ENCODE results near the gene FOXO3.

Gene FOXO3

GRCh38 chr6:108697561-108698161 is 136.9 kb downstream of the FOXO3 start:
- POLR2A ChIA-PET = no interaction called here
- Histone ChIP-seq H3K27ac (ENCODE audit: insufficient read depth in 1 of 2, low read depth in 1 of 2, low read length in 2 of 2, poor library complexity in 1 of 2, severe bottlenecking in 2 of 2) (no peak overlapping the region), H3K27me3 (replicated peaks in 2 of 5; ENCODE audit: control insufficient read depth in 4 of 5, insufficient read depth in 5 of 5, low read length in 4 of 5) (no peaks in the 10 kb centered on the region), H3K9me3 (ENCODE audit: control extremely low read depth in 1 of 5, control insufficient read depth in 4 of 5, insufficient read depth in 2 of 5, low read depth in 1 of 5, low read length in 4 of 5) (peaks cover 2 to 16% (median 8%) of the 10 kb centered on the region in 5 experiments), H3K36me3 (ENCODE audit: control insufficient read depth in 4 of 4, insufficient read depth in 4 of 4, low read length in 3 of 4) (peaks cover 0 to 3% (median 0%) of the 10 kb centered on the region in 4 experiments), H3K4me1 (ENCODE audit: control extremely low read depth in 1 of 4, control insufficient read depth in 4 of 4, insufficient read depth in 4 of 4, low read length in 3 of 4) (peaks cover 0 to 2% (median 0%) of the 10 kb centered on the region in 4 experiments), H3K4me3 (ENCODE audit: control insufficient read depth in 1 of 7, extremely low read depth in 1 of 7, insufficient read depth in 4 of 7, low read depth in 2 of 7, low read length in 6 of 7) (no peak overlapping the region)
- 98% methylated on average over 10 of the region's 15 CpGs for WGBS (ENCODE audit: insufficient coverage)
- peak in 2 of 3 donors; percentile 13 to 21 for DNase-seq
- CTCF ChIA-PET = no interaction called here

DNA sequence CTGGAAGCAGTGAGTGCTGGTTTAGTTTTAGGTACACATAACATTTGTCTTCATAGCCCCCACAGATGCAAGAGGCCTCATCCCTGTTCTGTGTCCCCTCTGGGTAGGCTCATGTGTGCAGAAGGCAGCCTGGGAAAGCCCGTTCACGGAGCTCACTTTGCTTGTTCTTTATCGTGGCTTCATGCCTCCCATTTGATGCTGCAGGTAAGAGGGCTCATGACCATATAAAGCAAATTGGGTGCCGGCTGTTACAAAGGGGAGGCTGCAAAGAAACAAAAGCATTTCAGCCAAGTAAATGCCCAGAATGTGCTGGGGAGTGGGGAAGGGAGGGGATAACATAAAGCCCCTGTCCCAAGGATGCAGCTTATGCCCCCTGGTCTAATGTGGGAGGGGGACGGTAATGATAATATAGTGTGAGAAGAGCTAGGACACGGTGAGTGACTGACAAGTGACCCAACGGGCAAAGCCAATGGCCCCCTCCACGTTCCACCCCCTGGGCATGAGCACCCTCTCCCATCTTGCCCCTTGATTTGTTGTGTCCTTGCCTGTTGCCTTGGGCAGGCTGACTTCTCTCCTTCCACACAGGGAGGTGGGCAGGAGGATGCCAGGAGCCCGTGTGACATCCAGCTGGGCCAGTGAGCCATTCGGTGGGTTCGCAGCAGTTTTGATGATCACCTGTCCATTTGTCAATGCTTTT is 138.0 kb downstream of the FOXO3 start:
- Histone ChIP-seq H3K9me3 (ENCODE audit: control extremely low read depth in 1 of 5, control insufficient read depth in 4 of 5, insufficient read depth in 2 of 5, low read depth in 1 of 5, low read length in 4 of 5) (peaks cover 3 to 26% (median 8%) of the 10 kb centered on the region in 5 experiments), H3K27me3 (replicated peaks in 2 of 5; ENCODE audit: control insufficient read depth in 4 of 5, insufficient read depth in 5 of 5, low read length in 4 of 5) (no peaks in the 10 kb centered on the region), H3K27ac (ENCODE audit: insufficient read depth in 1 of 2, low read depth in 1 of 2, low read length in 2 of 2, poor library complexity in 1 of 2, severe bottlenecking in 2 of 2) (no peak overlapping the region), H3K4me1 (ENCODE audit: control extremely low read depth in 1 of 4, control insufficient read depth in 4 of 4, insufficient read depth in 4 of 4, low read length in 3 of 4) (peaks cover 0 to 2% (median 0%) of the 10 kb centered on the region in 4 experiments), H3K36me3 (ENCODE audit: control insufficient read depth in 4 of 4, insufficient read depth in 4 of 4, low read length in 3 of 4) (peaks cover 0 to 3% (median 0%) of the 10 kb centered on the region in 4 experiments), H3K4me3 (ENCODE audit: control insufficient read depth in 1 of 7, extremely low read depth in 1 of 7, insufficient read depth in 4 of 7, low read depth in 2 of 7, low read length in 6 of 7) (no peak overlapping the region)
- no peak for DNase-seq
- CTCF ChIA-PET = interaction anchor here (1.4 kb wide), 1 partner anchor 15 kb away, joined by 3 read pairs; no protein-coding TSS in a partner anchor
- WGBS (ENCODE audit: insufficient coverage) = 100% methylated on average over 5 of the region's 11 CpGs
- POLR2A ChIA-PET = no interaction called here

DNA sequence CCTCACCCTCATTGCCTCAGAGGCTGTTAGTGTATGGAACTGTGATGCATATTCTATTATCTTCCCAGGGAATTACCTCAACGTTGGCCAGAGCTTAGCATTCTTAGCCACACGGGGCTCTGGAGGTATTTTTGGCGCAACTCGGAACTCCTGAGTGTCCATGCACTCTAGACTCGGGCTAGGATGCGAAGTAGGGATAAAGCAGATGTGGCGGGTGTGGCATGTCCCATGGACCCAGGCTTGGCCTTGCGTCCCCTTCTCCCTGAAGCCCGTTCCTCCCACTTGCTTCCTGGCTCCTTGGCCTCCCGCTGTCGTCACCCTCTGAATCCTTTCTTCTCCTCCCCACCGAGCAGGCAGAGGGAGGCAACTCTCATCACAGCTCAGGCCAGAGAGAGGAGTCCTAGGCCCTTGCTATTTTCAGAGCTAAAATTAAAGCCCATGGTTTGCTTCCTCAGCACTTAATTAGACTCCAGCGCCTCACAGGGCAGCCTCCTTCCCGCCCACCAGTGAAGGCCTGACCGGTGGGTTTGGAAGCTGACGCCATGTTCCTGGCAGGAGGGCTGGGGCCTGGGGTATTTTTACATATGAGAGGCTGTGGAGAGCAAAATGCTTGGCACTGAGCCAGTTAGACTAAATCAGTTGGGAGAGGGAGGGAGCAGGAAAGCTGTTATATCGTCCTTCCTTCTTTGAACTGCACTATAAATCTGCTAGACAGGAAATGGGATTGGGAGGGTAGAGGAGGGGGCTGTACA is 138.7 kb downstream of the FOXO3 start:
- ChIA-PET CTCF (interaction anchor here (1.4 kb wide), 1 partner anchor 14 kb away, joined by 3 read pairs; no protein-coding TSS in a partner anchor), POLR2A (no interaction called here)
- H3K27me3 ChIP-seq (replicated peaks in 2 of 5; ENCODE audit: control insufficient read depth in 4 of 5, insufficient read depth in 5 of 5, low read length in 4 of 5) = no peaks in the 10 kb centered on the region
- no peak for DNase-seq
- H3K4me1 ChIP-seq (ENCODE audit: control extremely low read depth in 1 of 4, control insufficient read depth in 4 of 4, insufficient read depth in 4 of 4, low read length in 3 of 4) = peaks cover 0 to 2% (median 0%) of the 10 kb centered on the region in 4 experiments
- no peak overlapping the region for H3K4me3 ChIP-seq (ENCODE audit: control insufficient read depth in 1 of 7, extremely low read depth in 1 of 7, insufficient read depth in 4 of 7, low read depth in 2 of 7, low read length in 6 of 7)
- H3K36me3 ChIP-seq (ENCODE audit: control insufficient read depth in 4 of 4, insufficient read depth in 4 of 4, low read length in 3 of 4) = peaks cover 0 to 3% (median 0%) of the 10 kb centered on the region in 4 experiments
- no peak overlapping the region for H3K27ac ChIP-seq (ENCODE audit: insufficient read depth in 1 of 2, low read depth in 1 of 2, low read length in 2 of 2, poor library complexity in 1 of 2, severe bottlenecking in 2 of 2)
- WGBS (ENCODE audit: insufficient coverage) = over 99% methylated on average over 15 of the region's 17 CpGs
- peaks cover 3 to 26% (median 8%) of the 10 kb centered on the region in 5 experiments for H3K9me3 ChIP-seq (ENCODE audit: control extremely low read depth in 1 of 5, control insufficient read depth in 4 of 5, insufficient read depth in 2 of 5, low read depth in 1 of 5, low read length in 4 of 5)

DNA sequence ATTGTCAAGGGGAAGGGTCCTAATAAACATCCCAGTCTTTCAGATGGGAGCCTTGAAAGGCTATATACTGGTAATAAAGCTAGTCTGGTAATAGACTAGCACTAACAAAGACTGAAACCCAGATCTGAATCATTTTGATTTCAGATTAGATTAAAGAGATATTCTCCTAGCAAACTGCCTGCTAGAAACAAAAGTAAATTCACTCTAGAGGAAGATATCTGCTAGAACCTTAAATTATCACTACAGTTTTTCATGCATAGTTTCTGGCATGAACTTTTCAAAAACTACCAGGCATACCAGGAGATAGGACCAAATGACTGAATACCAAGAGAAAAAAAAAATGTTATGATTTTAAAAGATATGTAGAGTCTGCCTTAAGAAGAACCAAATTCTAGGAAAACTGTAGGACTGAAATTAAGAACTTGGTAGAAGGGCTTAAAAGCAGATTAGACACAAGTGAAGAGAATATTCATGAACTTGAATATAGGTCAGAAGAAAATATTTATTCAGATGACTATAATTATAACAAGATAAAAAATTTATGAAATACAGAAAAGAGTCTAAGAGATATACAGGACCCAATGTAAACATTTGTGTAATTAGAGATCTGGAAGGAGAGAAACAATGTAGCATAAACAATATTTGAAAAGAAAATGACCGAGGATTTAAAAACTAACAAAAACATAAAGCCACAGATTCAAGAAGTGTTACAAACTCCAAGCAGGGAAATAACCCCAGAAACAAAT is 141.6 kb downstream of the FOXO3 start:
- Histone ChIP-seq H3K36me3 (ENCODE audit: control insufficient read depth in 4 of 4, insufficient read depth in 4 of 4, low read length in 3 of 4) (peaks cover 0 to 3% (median 0%) of the 10 kb centered on the region in 4 experiments), H3K4me1 (ENCODE audit: control extremely low read depth in 1 of 4, control insufficient read depth in 4 of 4, insufficient read depth in 4 of 4, low read length in 3 of 4) (peaks cover 0 to 2% (median 0%) of the 10 kb centered on the region in 4 experiments), H3K4me3 (ENCODE audit: control insufficient read depth in 1 of 7, extremely low read depth in 1 of 7, insufficient read depth in 4 of 7, low read depth in 2 of 7, low read length in 6 of 7) (no peak overlapping the region), H3K27ac (ENCODE audit: insufficient read depth in 1 of 2, low read depth in 1 of 2, low read length in 2 of 2, poor library complexity in 1 of 2, severe bottlenecking in 2 of 2) (no peak overlapping the region), H3K27me3 (replicated peaks in 2 of 5; ENCODE audit: control insufficient read depth in 4 of 5, insufficient read depth in 5 of 5, low read length in 4 of 5) (no peaks in the 10 kb centered on the region), H3K9me3 (ENCODE audit: control extremely low read depth in 1 of 5, control insufficient read depth in 4 of 5, insufficient read depth in 2 of 5, low read depth in 1 of 5, low read length in 4 of 5) (peaks cover 3 to 26% (median 8%) of the 10 kb centered on the region in 5 experiments)
- ChIA-PET POLR2A (no interaction called here), CTCF (no interaction called here)
- WGBS (ENCODE audit: insufficient coverage) = no CpG with 5 or more reads among the region's 1 CpG
- DNase-seq = peak in 2 of 3 donors; percentile 17 to 19

DNA sequence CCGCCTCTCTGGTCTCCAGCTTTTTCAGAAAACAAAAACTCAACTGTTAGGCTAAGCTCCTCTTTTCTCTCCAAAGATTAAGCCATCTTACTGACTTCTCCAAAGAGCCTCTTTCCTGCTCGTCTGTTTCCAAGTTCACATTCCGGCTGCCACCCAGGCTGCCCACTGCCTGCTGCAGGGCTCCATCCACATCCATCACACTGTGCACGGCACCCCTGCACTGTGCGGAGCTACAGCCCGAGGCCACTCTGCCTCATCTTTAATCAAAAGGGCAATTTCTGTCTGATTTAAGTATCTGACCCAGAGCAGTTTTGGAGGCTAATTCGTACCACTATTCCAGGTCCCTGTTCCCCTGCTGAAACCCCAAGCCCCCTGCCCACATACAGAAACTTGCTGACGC is 145.9 kb downstream of the FOXO3 start:
- Histone ChIP-seq H3K9me3 (ENCODE audit: control extremely low read depth in 1 of 5, control insufficient read depth in 4 of 5, insufficient read depth in 2 of 5, low read depth in 1 of 5, low read length in 4 of 5) (peaks cover 2 to 18% (median 3%) of the 10 kb centered on the region in 5 experiments), H3K27me3 (replicated peaks in 2 of 5; ENCODE audit: control insufficient read depth in 4 of 5, insufficient read depth in 5 of 5, low read length in 4 of 5) (no peaks in the 10 kb centered on the region), H3K4me3 (ENCODE audit: control insufficient read depth in 1 of 7, extremely low read depth in 1 of 7, insufficient read depth in 4 of 7, low read depth in 2 of 7, low read length in 6 of 7) (no peak overlapping the region), H3K27ac (ENCODE audit: insufficient read depth in 1 of 2, low read depth in 1 of 2, low read length in 2 of 2, poor library complexity in 1 of 2, severe bottlenecking in 2 of 2) (no peak overlapping the region), H3K4me1 (ENCODE audit: control extremely low read depth in 1 of 4, control insufficient read depth in 4 of 4, insufficient read depth in 4 of 4, low read length in 3 of 4) (no peaks in the 10 kb centered on the region), H3K36me3 (ENCODE audit: control insufficient read depth in 4 of 4, insufficient read depth in 4 of 4, low read length in 3 of 4) (no peaks in the 10 kb centered on the region)
- ChIA-PET CTCF (interaction anchor here (1.4 kb wide), 1 partner anchor 10 kb away, joined by 3 read pairs; no protein-coding TSS in a partner anchor), POLR2A (no interaction called here)
- DNase-seq = no peak
- 100% methylated on average over 8 of the region's 8 CpGs for WGBS (ENCODE audit: insufficient coverage)

- DNase-seq = no peak
- peaks cover 0 to 12% (median 0%) of the 10 kb centered on the region in 5 experiments for H3K9me3 ChIP-seq (ENCODE audit: control extremely low read depth in 1 of 5, control insufficient read depth in 4 of 5, insufficient read depth in 2 of 5, low read depth in 1 of 5, low read length in 4 of 5)
- 82% methylated on average over 6 of the region's 8 CpGs for WGBS (ENCODE audit: insufficient coverage)
- CTCF ChIA-PET = no interaction called here
- H3K36me3 ChIP-seq (ENCODE audit: control insufficient read depth in 4 of 4, insufficient read depth in 4 of 4, low read length in 3 of 4) = no peaks in the 10 kb centered on the region
- H3K27ac ChIP-seq (ENCODE audit: insufficient read depth in 1 of 2, low read depth in 1 of 2, low read length in 2 of 2, poor library complexity in 1 of 2, severe bottlenecking in 2 of 2) = no peak overlapping the region
- no peaks in the 10 kb centered on the region for H3K27me3 ChIP-seq (replicated peaks in 2 of 5; ENCODE audit: control insufficient read depth in 4 of 5, insufficient read depth in 5 of 5, low read length in 4 of 5)
- H3K4me3 ChIP-seq (ENCODE audit: control insufficient read depth in 1 of 7, extremely low read depth in 1 of 7, insufficient read depth in 4 of 7, low read depth in 2 of 7, low read length in 6 of 7) = no peak overlapping the region
- H3K4me1 ChIP-seq (ENCODE audit: control extremely low read depth in 1 of 4, control insufficient read depth in 4 of 4, insufficient read depth in 4 of 4, low read length in 3 of 4) = no peaks in the 10 kb centered on the region
- POLR2A ChIA-PET = no interaction called here
Observed at GRCh38 chr6:108707328-108707976, 146.7 kb downstream of the FOXO3 start.
